DMS153 (cell line): Measurements from ENCODE around the gene FIZ1.

ENCODE experiments used
- DNase-seq: peaks from one replicate; lab custom pipeline; 2025; lab: John Stamatoyannopoulos, UW

The FIZ1 gene

GRCh38 chr19:55599468-55599841 lies at the start of gene FIZ1:
TSS of gene FIZ1 (minus strand) at chr19:55599517. CDS start at chr19:55597865, 1,652 bp downstream.
- DNase-seq, result peak; percentile 98

- DNase-seq, result no peak
These were observed 49.4 kb upstream of the FIZ1 start for GRCh38 chr19:55648585-55649267.

- DNase-seq, result no peak
These were observed 48.6 kb upstream of the FIZ1 start, which contains the start of gene CCDC106 for GRCh38 chr19:55647732-55648584. TSS of gene CCDC106 (plus strand) at chr19:55648212. CDS start at chr19:55649047, 835 bp downstream.

GRCh38 chr19:55646889-55647731 lies 47.8 kb upstream of the FIZ1 start:
- DNase-seq, result no peak

GRCh38 chr19:55645512-55645881 lies 46.2 kb upstream of the FIZ1 start:
- DNase-seq, result no peak

- no peak for DNase-seq
These were observed 45.7 kb upstream of the FIZ1 start for GRCh38 chr19:55644842-55645511.

- no peak for DNase-seq
These were observed 45.0 kb upstream of the FIZ1 start for GRCh38 chr19:55644191-55644833.

GRCh38 chr19:55643887-55644176 lies 44.5 kb upstream of the FIZ1 start:
- DNase-seq, result no peak

GRCh38 chr19:55643003-55643886 lies 43.9 kb upstream of the FIZ1 start, which contains the start of gene ZNF581:
TSS of gene ZNF581 (plus strand) at chr19:55643649. CDS start at chr19:55644572, 923 bp downstream.
- no peak for DNase-seq

GRCh38 chr19:55642153-55643002 lies 43.1 kb upstream of the FIZ1 start:
- no peak for DNase-seq

GRCh38 chr19:55641426-55642152 lies 42.3 kb upstream of the FIZ1 start:
- no peak for DNase-seq

GRCh38 chr19:55640577-55641425 lies 41.5 kb upstream of the FIZ1 start, which contains the start of gene ZNF580:
TSS of gene ZNF580 (plus strand) at chr19:55641002. CDS start at chr19:55642509, 1,507 bp downstream.
- no peak for DNase-seq

GRCh38 chr19:55640043-55640576 lies 40.8 kb upstream of the FIZ1 start:
- peak; percentile 79 for DNase-seq

- DNase-seq, result no peak
These were observed 39.6 kb upstream of the FIZ1 start for GRCh38 chr19:55638864-55639359.

- no peak for DNase-seq
These were observed 38.2 kb upstream of the FIZ1 start for GRCh38 chr19:55637534-55637933.

GRCh38 chr19:55636723-55637122 lies 37.4 kb upstream of the FIZ1 start:
- DNase-seq, result no peak

- no peak for DNase-seq
These were observed 36.6 kb upstream of the FIZ1 start for GRCh38 chr19:55635856-55636440.
